Measurements from ENCODE around the gene D2HGDH.
"Not testable (repeated sequence)": the region's sequence is repeated elsewhere in the genome, so short reads cannot be mapped to it uniquely, and the experiment has no call there.

D2HGDH gene

DNA sequence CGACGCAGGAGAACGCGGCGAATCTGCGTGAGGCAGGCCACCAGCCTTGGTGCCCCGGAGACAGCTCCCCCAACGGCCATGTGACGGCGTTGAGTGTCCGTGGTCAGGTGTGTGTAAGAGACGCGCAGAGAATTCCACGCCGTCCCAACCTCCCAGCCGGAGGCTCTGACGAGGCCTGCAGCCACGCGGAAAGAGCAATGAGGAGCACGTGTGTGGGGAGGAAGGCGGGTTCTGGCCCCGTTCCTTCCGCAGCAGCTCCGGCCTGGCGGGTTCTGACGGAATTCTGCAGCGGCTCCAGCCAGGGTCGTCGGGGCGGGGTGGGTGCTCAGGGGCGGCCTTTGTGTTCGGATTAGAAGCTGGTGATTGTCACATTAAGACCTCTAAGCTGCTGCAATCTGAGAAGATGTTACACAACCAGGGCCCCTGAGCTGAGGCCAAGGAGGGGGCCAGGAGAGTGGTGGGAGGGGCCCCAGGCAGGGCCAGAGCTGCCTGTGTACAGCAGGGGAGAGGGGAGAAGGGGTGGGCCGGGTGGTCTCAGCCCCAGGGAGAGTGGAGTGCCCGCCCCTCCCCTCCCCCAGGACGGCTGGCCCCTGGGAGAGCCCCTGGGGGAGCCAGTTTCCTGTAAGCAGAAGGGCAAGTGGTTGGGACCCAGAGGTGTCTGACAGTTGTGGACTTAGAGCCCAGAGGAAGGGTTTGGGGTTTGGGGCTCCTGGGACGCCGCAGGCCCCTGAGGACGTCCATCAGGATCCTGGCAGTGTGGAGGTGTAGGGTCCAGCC is 37.0 kb downstream of the D2HGDH start:
- no peak for DNase-seq

DNA sequence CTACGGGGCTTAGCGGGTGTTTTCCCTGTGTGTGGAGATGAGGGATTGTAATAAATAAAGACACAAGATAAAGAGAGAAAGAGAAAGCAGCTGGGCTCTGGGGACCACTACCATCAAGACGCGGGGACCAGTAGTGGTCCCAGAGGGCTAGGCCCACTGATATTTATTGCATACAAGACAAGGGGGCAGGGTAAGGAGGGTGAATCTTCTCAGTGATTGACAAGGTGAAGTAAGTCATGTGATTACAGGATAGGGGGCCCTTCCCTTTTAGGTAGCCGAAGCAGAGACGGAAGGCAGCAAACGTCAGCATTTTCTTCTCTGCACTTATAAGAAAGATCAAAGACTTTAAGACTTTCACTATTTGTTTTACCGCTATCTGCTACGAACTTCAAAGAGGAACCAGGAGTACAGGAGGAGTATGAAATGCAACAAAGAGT is 37.7 kb downstream of the D2HGDH start:
- no peak for DNase-seq

GRCh38 chr2:241773511-241774418 is 39.3 kb downstream of the D2HGDH start:
- no peak for DNase-seq

- DNase-seq, result no peak
Observed at GRCh38 chr2:241774419-241775222, 40.2 kb downstream of the D2HGDH start.

- no peak for DNase-seq
Observed at GRCh38 chr2:241775223-241776177, 41.1 kb downstream of the D2HGDH start.

- DNase-seq, result no peak
Observed at GRCh38 chr2:241776336-241777169, 42.1 kb downstream of the D2HGDH start, which contains the start of gene GAL3ST2. TSS of gene GAL3ST2 (plus strand) at chr2:241776822. CDS start at chr2:241776956, 134 bp downstream.

DNA sequence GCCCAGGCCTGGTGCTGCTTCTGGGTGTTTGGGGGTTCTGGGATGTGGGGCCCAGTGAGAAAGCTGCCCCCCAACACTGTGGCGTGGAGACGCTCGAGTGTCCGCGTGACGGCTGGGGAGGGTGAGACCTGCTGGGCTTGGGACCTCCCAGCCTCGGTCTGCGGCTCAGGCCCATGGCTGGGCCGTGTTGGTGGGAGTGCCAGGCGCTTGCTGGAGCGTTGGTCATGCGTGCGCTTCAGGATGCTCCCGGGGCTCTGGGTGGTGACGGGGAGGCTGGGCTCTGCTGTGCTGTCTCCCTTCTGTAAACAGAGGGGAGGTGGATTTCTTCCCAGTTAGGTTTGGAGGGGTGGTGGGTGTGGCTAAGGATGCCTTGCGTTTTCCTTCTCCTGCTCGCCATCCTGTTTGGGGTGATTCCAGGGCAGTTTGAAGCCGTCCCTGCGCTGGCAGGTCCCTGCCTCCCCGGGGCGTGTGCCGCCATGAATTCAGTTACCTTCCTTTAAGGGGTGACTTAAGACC is 42.8 kb downstream of the D2HGDH start:
- no peak for DNase-seq

- DNase-seq, result no peak
Observed at GRCh38 chr2:241777686-241778627, 43.5 kb downstream of the D2HGDH start.

DNA sequence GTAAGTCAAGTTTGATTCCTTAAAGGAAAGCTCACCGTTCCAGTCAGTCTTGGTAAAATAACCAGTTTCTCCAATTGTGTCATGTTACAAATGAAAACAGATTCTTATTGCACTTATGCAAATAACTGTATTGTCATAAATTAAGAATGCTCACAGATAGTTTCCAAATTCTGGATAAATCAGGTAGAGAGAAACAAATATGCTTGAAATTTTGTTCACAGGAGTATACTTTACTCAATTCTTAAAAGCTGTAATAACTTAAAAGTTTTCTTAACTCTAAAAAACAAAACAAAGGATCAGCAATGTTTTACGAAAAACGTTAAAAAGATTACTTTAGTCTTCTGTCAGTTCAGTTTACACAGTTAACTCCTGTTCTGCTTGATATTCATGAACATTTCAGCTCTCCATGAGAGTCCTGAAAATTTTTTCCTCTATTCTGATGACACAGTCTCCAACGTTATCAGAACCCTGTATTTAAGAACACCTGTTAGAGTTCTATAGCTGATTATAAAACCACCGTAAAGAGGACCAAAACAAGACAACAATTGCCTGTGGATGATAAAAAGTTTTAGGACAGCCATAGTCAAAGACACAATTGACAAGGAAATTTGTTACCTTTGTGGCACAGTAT is 46.6 kb downstream of the D2HGDH start:
- DNase-seq, result no peak

- not testable (repeated sequence) for DNase-seq
Observed at GRCh38 chr2:241782053-241782452, 47.6 kb downstream of the D2HGDH start.

DNA sequence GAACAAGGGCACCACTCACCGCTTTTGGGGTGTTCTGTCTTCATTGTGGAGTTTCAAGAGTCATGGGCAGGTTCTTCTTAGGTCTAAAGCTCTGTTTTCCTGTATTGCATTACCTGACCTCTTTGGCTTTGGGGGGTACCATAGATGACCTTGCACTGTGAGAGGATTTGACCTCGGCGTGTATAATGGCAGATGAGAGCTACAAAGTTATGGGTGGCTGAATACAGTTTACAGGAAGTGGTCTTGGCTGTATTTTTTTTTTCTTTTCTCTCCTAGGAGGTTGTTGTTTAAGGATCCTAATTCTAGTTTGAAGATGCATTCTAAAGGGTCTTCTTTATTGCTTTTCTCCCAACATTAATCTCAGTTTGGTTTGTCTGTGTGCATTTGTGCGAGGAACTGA is 53.7 kb downstream of the D2HGDH start:
- DNase-seq, result no peak

- no peak for DNase-seq
Observed at GRCh38 chr2:241788572-241788971, 54.1 kb downstream of the D2HGDH start.

GRCh38 chr2:241791385-241791784 is 57.0 kb downstream of the D2HGDH start:
- DNase-seq, result not testable (repeated sequence)

DNA sequence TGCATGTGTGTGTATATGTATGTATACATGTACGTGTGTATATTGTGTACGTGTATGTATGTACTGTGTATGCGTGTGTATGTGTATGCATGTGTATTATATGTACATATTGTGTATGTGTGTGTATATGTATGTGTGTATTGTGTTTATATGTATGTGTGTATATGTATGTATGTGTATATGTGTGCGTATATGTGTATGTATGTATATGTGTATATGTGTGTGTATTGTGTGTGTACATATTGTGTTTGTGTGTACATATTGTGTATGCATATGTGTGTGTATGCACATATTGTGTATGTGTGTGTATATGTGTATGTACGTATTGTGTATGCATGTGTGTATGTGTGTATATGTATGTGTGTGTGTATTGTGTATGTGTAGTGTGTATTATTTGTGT is 59.0 kb downstream of the D2HGDH start:
- no peak for DNase-seq

DNA sequence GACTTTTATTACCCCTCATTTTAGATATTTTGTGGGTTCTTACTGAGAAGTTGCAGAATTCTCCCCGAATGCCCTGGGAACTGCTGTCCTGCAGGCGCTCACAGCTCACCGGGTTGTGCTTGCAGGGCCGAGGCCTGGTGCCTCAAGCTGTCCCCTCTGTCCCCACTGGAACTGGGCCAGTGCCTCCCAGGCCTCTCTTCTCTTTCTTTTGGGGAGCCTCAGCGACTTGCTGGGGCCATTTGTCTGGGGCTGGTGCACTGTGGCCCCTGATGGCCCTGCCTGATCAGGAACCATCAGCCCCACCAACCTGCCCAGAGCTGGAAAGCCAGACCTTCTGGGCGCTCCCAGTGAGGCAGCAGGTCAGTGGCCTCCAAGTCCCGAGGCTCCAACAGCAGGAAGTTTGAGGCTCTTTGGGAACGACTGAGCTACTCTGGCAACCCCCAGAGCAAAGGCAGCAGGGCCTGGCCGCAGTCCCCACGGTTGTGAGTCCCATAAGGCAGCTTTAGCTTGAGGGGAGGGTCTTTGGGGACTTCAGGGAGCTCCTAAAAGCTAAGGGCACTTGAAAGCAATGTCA is 59.9 kb downstream of the D2HGDH start:
- DNase-seq, result no peak

DNA sequence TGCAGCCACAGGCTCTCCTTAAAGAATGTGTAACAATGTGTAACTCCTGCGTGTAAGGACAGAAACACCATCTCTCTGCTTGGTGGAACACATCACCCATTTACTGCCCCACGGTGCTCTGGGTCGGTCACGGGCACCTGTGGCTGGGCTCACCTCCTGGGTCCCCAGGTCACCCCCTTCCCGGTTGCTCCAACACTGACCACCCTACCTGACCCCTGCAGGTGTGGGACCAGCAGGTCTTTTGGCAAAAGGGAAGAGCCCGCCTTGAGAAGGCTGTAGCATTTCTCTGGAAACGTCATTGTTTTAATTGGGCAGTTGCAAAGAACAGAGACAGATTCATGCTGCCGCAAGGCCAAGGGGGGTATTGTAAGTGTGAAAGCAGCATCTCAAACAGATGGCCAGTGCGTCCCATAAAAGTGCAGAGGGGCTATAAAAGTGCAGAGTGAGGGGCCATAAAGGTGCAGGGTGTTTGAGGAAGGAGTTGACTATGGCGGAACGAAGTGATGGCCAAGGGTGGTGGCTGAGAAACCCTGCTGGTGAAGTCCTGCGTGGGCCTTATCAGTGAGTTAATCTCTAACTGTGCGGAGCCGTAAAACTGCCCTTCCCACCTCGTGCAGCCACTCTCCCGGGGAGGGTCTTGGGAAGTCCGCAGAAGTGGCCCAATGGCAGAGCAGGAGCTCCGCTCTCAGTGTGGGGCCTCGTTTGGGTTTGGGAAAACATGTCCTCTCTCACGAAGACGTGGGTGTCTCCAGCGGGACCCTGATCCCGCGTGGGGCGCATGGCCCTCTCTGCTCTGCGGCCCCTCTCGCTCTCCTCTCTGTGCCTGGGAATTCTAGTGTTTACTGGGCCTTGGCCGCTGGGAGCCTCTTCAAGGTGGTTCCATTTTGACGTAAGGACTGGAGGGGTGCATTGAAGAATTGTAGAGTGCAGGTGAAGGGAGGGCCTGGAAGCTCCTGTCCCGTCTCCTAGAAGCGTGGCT is 60.9 kb downstream of the D2HGDH start:
- no peak for DNase-seq

- DNase-seq, result no peak
Observed at GRCh38 chr2:241796209-241796608, 61.8 kb downstream of the D2HGDH start.

Data from activated naive CD4-positive, alpha-beta T cell (primary cell).